HG03342 (cell line): ENCODE data around the gene TBC1D32.
"Not testable (repeated sequence)": the region's sequence is repeated elsewhere in the genome, so short reads cannot be mapped to it uniquely, and the experiment has no call there.

Experiments
- ATAC-seq: cut with Tn5 transposase; IDR thresholded peaks from one replicate; pipeline ENCODE4 v1.9.1; 2021; ENCODE audit warnings: mild to moderate bottlenecking, moderate library complexity; ENCODE audit not compliant: unreplicated experiment

Gene TBC1D32

DNA sequence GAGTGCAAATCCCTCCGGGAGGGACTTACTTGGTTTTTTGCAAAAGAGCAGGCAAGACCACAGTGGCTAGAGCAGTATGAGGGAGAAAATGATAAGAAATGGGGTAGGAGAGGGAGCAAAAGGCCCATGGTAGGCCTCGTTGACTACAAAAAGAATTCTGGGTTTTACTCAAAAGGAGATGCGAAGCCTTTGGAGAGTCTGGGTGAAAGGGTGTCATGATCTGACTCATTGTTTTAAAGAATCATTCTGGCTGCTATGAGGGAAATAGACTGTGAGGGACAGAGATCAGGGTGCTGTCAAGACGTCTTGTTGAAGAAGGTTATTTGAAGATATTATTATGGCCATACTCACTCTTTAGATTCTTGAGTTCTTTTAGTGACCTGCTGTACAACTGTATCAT, 13.0 kb downstream of the TBC1D32 start:
- ATAC-seq, result no peak

DNA sequence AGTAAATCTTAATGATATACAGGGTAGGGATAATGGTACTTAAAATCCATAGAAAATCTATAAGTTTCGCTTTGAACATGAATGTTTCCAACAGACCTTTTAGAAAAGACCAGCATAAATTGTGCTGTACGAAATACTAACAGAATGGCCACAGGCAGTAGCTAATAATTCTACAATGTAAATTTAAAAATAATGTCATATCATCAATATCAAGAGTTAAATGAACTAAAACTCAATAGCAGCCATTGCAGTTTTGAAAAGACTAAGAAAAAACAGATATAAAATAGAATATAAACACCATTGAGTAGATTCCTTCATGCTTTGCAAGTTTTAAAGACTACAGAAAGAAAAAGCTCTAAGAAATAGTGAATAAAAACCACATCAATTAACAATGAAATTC, 14.7 kb downstream of the TBC1D32 start:
- ATAC-seq, result no peak

DNA sequence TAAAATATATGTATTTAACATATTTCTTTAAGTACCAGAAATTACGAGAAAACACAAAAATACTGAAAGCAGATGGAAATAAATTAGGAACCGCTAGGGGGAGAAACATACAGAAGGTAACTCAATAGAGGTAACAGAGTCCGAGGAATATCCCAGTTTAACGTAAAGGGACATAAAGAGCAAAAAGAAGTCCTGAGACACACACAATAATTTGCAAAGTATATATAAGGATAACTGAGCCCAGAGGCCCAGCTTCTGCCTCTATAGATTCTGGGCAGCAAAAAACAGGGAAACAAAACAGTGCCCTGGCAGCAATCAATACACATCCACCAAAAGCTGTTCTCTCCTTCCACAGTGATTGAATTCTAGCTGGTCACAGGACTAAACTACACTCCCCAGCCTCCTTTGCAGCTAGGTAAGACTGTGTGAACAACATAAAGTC, 15.1 kb downstream of the TBC1D32 start:
- no peak for ATAC-seq

DNA sequence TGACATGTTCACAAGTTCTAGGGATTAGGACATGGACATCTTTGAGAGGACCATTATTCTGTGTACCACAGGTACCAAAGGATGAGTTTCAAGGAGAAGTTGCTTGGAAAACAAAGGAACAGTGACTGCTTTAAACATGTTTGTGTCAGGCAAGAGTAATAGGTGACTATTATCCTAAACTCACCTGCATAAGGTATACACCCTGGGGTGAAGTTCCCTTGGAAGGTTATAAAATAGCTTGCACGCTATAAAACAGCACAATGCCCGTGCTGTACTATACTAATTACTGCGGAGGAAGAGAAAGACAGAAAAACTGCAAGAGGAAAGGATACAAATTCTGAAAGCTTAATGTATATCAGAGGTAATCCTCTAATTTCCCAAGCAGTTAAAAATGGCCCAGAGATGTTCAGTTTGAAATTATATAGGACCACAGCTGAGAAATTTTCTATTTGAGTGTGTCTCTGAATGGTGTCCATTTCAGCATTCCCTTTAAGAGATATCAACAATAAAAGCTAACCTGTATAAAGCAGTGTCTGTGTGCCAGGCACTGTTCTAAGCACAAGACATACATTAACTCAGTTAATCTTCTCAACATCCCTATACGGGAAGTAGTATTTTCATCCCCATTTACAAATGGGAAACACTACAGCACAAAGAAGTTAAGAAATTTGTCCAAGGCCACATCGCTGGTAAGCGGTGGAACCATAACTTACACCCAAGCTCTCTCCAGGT, 19.7 kb downstream of the TBC1D32 start:
- ATAC-seq, result no peak

DNA sequence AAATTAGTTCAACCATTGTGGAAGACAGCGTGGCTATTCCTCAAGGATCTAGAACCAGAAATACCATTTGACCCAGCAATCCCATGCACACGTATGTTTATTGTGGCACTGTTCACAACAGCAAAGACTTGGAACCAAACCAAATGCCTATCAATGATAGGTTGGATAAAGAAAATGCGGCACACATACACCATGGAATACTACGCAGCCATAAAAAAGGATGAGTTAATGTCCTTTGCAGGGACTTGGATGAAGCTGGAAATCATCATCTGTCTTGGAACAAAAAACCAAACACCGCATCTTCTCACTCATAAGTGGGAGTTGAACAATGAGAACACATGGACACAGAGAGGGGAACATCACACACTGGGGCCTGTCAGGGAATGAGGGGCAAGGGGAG, 22.5 kb downstream of the TBC1D32 start:
- not testable (repeated sequence) for ATAC-seq

DNA sequence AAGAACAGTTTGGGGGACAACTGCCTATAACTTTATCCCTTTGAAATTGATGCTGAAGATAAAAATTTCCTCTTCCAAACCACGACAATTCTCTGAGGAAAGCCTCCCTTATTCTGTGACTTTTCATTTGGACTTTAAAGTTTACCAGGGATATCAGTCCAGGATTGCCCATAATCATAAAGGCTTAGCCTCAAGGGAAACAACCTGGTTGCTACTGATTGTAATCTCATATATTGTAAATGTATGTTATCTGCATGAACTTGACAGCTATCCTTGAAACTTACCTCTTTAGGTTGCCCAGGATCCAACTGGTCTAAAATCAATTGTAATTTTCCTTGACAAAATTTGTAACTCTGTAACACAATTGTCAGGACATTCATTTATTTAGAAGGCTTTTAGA, 23.8 kb downstream of the TBC1D32 start:
- no peak for ATAC-seq

DNA sequence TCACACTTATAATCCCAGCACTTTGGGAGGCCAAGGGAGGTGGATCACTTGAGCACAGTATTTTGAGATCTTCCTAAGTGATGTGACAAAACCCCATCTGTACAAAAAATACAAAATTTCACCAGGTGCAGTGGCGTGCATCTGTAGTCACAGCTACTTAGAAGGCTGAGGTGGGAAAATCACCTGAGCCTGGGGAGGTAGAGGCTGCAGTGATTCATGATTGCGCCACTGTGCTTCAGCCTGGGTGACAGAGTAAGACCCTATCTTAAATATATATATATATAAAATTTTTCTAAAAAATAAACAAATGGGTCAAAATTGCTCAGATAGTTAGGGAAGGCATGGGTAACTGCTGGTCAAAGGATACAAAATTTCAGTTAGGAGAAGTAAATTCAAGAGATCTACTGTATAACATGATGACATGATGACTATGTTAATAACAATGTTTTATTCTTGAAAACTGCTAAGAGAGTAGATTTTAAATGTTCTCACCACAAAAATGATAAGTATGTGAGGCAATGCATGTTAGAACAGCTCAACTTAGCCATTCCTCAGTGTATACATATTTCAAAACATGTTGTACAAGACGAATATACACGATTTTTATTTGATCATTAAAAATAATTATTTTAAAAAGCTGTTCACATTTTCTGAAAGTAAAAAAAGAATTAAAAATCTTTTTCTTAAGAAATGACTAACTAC, 24.4 kb downstream of the TBC1D32 start:
- no peak for ATAC-seq

DNA sequence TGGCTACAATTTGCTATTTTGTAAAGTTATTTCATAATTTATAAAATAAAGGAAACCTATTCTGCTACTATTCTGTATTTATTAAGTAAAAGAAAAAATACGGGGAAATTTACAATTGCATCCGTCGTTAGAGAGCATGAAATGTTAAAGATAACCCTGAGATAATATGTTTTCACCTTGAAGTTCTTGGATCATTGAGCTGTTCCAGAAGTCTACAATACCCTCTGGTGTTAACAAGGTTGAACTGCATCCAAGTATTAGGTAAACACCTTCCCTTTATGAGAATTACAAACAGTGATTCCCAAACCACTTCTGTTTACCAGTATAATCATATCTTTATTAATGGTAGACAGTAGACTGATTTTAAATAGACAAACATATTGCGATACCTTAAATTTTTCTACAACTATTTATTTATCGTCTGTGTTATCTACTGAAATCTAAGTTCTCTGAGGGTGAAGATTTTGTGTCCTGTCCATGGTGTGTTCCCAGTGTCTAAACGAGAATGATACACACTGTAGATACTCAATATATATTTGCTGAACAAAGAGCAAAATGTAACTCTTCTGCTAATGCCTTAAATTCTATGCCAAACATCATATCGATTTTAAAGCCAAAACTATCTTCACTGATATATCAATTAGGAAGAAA, 28.2 kb downstream of the TBC1D32 start:
- ATAC-seq, result peak; percentile 87

DNA sequence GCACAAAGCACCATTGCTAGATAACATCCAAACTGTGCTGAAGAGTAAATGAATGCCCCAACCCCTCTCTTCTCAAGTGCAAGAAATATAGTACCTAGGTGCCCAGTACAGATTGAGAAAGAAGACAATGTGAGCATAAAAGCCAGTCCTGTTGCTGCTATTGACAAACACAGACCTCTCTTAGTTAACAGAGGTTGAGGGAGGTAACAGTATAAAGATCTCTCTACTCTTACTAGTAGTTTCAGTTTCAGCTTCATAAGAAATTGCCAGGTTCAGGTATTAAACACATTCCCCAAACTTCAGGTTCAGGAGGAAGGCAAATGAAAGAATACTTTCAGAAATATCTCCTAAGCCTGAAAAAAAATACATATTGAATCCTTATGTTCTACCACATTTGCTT, 31.4 kb downstream of the TBC1D32 start:
- ATAC-seq, result peak; percentile 82

DNA sequence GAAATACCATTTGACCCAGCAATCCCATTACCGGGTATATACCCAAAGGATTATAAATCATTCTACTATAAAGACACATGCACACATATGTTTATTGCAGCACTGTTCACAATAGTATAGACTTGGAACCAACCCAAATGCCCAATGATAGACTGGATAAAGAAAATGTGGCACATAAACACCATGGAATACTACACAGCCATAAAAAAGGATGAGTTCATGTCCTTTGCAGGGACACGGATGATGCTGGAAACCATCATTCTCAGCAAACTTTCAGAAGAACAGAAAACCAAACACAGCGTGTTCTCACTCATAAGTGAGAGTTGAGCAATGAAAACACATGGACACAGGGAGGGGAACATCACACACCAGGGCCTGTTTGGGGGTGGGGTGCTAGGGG, 33.1 kb downstream of the TBC1D32 start:
- ATAC-seq, result not testable (repeated sequence)

DNA sequence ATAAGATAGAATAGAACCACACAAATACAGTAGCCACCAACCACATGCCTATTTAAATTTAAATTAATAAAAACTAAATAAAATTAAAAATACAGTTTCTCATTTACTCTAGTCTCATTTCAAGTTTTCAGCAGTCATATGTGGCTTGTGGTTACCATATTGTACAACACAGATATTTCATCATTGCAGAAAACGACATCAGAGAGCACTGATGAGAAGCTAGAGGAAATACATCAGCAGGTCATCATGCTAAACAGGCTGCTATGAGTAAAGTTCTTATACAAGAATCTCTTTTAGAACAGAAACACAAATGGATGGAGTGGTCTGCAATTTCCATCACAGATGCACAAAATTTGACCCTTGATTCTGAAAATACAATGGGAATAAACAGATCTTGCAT, 36.6 kb downstream of the TBC1D32 start:
- ATAC-seq, result no peak

DNA sequence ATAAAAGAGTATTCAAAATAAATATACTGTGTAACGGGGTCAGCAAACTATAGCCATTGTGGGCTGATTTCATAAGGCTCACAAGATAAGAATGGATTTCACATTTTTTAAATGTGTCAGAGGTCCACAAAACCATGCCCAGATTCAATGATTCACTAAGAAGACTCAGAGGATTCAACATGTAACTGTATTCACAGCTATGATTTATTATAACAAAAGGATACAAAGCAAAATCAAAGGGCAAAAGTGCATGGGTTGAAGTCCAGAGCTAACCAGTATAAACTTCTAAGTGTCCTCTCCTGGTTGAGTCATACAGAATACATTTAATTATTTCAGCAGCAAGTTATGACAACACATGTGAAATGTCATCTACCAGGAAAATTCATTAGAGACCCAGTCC, 49.2 kb downstream of the TBC1D32 start:
- no peak for ATAC-seq

DNA sequence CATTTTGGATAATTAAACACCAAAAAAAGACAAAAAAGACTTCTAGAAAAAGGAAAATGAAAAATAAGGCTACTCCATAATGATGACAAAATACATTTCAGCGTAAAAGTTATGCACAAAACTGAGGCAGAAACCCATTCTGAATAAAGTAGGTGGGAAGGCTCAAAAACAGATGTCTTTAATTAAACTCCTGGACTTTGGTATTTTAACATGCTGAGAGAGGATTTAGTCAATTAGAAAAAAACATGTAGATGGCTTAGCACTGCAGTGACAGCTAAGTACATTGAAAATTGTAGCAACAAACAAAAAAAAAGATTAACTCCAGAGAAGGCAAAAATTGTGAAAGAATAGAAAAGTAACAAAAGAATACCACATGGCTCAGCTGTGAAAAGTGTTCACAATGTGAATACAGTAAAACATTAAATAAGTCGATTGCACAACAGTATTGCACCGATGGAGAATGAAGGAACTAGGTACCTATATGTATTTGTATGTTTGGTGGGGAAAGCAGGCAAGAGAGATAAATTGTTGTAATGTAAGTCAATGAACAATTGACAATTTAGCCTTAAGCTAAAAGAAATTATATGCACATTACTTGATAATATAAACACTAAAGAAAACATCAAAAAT, 59.5 kb downstream of the TBC1D32 start:
- no peak for ATAC-seq

DNA sequence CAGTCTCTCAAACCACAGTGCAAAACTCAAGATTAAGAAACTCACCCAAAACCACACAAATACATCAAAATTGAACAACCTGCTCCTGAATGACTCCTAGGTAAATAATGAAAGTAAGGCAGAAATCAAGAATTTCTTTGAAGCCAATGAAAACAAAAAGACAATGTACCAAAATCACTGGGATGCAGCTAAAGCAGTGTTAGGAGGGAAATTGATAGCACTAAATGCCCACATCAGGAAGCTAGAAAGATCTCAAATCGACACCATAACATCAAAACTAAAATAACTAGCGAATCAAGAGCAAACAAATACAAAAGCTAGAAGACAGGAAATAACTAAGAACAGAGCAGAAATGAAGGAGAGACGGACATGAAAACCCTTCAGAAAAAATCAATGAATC, 70.5 kb downstream of the TBC1D32 start:
- no peak for ATAC-seq

DNA sequence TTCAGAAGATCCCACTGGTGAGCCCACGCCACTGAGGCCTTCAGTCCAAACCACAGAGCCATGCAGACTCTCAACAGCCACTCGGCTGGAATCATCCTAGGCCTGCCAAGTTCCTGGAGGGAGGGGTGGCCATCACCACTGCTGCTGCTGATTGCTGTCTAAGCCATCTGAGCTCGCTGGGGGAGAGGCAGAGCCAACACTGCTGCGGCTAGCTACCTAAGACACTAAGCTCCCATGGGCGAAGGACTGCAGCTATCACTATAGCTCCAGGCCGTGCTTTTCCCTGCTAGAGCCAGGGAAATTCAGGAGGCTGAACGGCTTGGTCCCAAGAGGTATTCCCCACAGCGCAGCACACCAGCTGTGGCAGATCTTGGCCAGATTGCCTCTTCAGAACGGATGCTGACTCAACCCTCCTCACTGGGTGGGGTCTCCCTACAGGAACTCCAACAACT, 73.6 kb downstream of the TBC1D32 start:
- ATAC-seq, result no peak

DNA sequence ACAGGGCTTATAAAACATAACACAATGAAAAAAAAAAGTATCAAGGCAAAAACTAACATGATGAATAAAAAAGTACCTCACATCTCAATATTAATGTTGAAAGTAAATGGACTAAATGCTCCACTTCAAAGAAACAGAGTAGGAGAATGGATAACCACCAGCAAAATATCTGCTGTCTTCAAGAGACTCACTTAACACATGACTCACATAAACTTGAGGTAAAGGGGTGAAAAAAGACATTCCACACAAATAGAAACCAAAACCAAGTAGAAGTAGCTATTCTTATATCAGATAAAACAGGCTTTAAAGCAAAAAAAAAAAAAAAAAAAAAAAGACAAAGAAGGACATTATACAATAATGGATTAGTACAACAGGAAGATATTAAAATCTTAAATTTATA, 86.9 kb downstream of the TBC1D32 start:
- no peak for ATAC-seq

DNA sequence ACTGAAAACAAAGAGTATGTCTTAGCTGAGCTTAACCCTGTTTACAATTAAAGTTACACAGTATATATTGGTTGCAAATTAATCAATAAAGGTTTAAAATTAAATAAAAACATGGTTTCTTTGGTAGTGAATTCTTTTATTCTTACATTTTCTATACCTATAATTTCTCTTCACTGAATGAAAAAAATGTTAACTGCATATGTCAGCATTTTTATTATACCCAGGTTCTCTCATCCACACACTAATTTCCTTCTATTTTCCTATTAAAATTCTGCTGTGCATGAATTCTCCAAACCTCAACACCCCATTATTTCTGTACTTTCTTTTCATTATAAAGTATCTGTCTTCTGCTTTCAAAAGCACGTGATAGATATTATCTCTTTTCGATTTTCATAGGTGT, 91.9 kb downstream of the TBC1D32 start:
- ATAC-seq, result no peak

DNA sequence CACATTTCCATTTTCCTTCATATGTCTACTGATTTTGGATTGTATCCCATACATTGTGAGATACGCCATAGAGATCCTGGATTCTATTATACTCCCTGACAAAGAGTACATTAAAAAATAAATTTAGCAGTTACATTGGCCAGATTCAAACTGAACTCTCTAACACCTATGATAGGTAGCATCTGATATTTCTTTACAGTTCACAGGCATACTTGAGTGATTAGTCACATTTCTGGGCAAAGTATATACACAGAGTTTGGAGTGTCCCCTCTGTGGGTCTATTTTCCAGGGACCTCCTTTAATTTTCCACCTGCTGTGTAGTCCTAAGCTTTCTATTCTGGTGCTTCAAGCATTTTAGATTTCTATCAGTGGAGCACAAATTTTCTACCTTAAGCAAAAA, 96.4 kb downstream of the TBC1D32 start:
- no peak for ATAC-seq

DNA sequence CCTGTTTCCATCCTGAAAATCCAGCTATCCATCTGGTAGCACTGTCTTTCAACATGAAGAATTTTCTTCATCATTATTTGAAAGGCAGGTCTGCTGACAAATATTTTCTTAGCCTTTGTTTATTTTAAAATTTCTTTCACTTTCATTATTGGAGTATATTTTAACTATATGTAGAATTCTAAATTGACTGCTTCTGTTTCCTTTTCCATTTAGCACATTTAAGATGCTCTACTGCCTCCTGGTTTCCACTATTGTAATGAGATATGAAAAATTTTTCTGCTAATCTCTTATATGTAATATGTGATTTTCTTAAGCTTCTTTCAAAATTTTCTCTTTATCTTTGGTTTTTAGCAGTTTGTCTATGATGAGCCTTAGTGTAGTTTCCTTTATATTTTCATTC, 97.3 kb downstream of the TBC1D32 start:
- ATAC-seq, result peak; percentile 59

DNA sequence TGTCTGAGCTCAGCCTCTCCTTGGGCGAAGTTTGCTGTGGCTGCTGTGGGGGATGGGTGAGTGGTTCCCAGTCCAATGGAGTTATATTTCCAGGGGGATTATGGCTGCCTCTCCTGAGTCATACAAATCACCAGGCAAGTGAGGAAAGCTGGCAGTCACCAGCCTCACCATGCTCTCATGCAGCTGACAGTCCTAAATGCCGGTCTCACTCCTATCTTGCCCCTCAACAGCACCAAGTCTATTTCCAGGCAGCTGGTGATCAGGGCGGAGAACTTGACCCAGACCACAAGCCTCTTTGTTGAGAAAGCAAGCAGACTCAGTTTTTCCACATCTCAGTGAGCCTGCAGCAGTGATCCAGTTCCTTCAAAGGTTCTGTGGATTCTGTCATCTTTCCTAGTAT, 98.9 kb downstream of the TBC1D32 start:
- no peak for ATAC-seq

DNA sequence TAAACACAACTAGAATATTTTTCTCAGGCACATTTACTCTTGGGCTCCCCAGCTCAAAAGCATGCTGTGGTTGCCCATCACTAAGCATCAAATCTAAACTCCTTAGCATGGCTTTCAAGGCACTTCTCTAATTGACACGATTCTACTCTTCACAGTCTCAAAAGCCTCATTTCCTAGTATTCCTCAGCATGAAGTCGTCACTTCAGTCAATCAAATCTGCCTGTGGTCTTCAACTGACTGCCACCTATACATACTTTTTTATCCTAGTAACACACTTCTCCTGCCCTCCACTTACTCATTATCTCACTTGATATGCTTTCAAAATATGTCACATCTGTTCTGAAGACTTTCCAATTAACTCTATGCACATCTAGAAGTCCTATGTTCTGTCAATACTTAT, 110.3 kb downstream of the TBC1D32 start:
- no peak for ATAC-seq

DNA sequence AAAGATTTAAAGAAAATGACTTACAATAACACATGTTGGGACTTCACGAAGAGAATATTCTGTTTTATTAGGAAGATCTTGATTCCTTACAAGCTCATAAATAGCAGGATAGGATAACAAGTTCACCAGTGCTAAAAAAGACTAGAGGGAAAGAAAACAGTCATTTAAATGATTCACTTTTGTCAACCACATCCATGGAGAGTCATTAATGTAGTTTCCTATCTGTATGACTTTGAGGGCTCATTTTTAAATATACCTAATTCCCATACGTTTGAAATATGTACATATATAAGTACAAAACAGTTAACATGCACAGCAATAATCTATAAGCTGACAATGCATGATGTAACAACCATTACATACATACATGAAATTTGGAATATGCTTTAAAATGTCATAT, 111.1 kb downstream of the TBC1D32 start:
- ATAC-seq, result no peak
